Left lobe of liver (tissue), 2 donors: Measurements from ENCODE around the gene SUN1. TPM values are rescaled to one million over a fixed set of nuclear protein-coding genes. Genes with fewer than 3 reads are reported as not detected.
"Not testable (repeated sequence)": the region's sequence is repeated elsewhere in the genome, so short reads cannot be mapped to it uniquely, and the experiment has no call there.

Experiments used
- ATAC-seq: fragments of 200-7000 bp; cut with Tn5 transposase; one replicate; pipeline ENCODE4 v1.9.1; 2020; ENCODE audit warnings: mild to moderate bottlenecking, moderate library complexity
- DNase-seq: peaks from one replicate; pipeline ENCODE4 v3.0.0-alpha.2; 2020; ENCODE audit warnings: low spot score
- total RNA-seq: library from RNA; stranded (reverse); gene quantifications from one replicate; pipeline ENCODE4 v1.2.1, GENCODE V29; 2021
- donor health status: DM: no; HTN: no; CAD: no; lungs with moderate emphysema.
- donor health status: DM: no; HTN: yes; CAD: no.

SUN1 gene
- total RNA-seq, 1 donor from 2014 or later: 41.5 TPM

- DNase-seq: no peak
- no peak for ATAC-seq
Observed at GRCh38 chr7:802500-803242, 29.6 kb upstream of the SUN1 start.

- no peak for ATAC-seq
- no peak for DNase-seq
Observed at GRCh38 chr7:803243-803635, 29.0 kb upstream of the SUN1 start.

- ATAC-seq, DNase-seq: not testable (repeated sequence)
Observed at GRCh38 chr7:803796-804195, 28.5 kb upstream of the SUN1 start.

- peak; percentile 55 for ATAC-seq
- DNase-seq: no peak
Observed at GRCh38 chr7:805261-805660, 27.0 kb upstream of the SUN1 start.

- no peak for DNase-seq
Observed at GRCh38 chr7:815284-816216, 16.7 kb upstream of the SUN1 start.

GRCh38 chr7:816300-816750, 16.0 kb upstream of the SUN1 start:
- DNase-seq: peak; percentile 99
- ATAC-seq: peak; percentile 81

More at GRCh38 chr7:815284-816216, 16.7 kb upstream of the SUN1 start:
- no peak for ATAC-seq

- ATAC-seq (no peak), DNase-seq (no peak)
Observed at GRCh38 chr7:816751-817671, 15.3 kb upstream of the SUN1 start.

GRCh38 chr7:818031-818699, 14.1 kb upstream of the SUN1 start:
- ATAC-seq (no peak), DNase-seq (no peak)

GRCh38 chr7:820341-820740, 11.9 kb upstream of the SUN1 start:
- no peak for ATAC-seq
- no peak for DNase-seq

GRCh38 chr7:821688-822087, 10.6 kb upstream of the SUN1 start:
- ATAC-seq: peak; percentile 72
- no peak for DNase-seq

- DNase-seq (peak; percentile 64), ATAC-seq (peak; percentile 73)
Observed at GRCh38 chr7:822692-823276, 9.5 kb upstream of the SUN1 start.

- DNase-seq (no peak), ATAC-seq (no peak)
Observed at GRCh38 chr7:823649-824048, 8.6 kb upstream of the SUN1 start.

GRCh38 chr7:824081-824480, 8.2 kb upstream of the SUN1 start:
- DNase-seq: no peak
- ATAC-seq: no peak

GRCh38 chr7:824664-825063, 7.6 kb upstream of the SUN1 start:
- DNase-seq (no peak), ATAC-seq (peak; percentile 5)

GRCh38 chr7:825386-825785, 6.9 kb upstream of the SUN1 start:
- DNase-seq: no peak
- ATAC-seq: no peak

- ATAC-seq: no peak
- no peak for DNase-seq
Observed at GRCh38 chr7:826230-826917, 5.9 kb upstream of the SUN1 start.

- DNase-seq (no peak), ATAC-seq (no peak)
Observed at GRCh38 chr7:828793-829561, 3.3 kb upstream of the SUN1 start.

GRCh38 chr7:830069-830468, 2.2 kb upstream of the SUN1 start:
- DNase-seq (no peak), ATAC-seq (no peak)
